OCI-LY1 (cell line): ENCODE data around the gene KAT6B.

ENCODE experiments used
- EZH2 ChIP-seq: fragments of 200-600 bp; sonication (generic), shearing (Covaris generic); IDR thresholded peaks from 2 replicates; pipeline ENCODE4 v1.8.0; 2017; ENCODE audit warnings: borderline replicate concordance, mixed run types, mild to moderate bottlenecking, antibody characterized with exemption, low read length, moderate library complexity, mixed read lengths
- TF ChIP-seq, protein P1 (sequence below): fragments of 200-600 bp; sonication (generic), shearing (Covaris generic); IDR thresholded peaks from 2 replicates; pipeline ENCODE4 v1.5.1; 2017; ENCODE audit warnings: mild to moderate bottlenecking, antibody characterized with exemption, low read length, moderate library complexity, mixed read lengths

DNA sequence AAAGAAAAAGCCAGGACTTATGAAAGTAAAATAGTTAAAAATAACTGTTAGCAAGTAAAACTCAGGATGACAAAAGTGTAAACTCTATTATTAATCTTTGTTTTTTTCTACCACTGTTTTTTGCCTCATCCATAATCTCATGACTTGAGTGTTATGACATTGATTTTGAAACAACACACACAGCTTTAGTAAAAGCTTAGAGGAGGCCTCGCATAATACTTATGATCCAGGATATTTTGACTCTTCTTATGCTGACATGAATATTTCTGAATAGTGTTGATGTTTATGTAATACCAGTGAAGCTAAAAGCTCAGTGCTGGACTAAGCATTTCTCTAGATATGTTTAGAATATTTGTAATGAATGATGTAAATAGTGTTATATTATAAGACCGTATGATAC is 10.5 kb downstream of the KAT6B start:
- TF ChIP-seq EZH2 = no peak
- TF ChIP-seq, protein P1, sequence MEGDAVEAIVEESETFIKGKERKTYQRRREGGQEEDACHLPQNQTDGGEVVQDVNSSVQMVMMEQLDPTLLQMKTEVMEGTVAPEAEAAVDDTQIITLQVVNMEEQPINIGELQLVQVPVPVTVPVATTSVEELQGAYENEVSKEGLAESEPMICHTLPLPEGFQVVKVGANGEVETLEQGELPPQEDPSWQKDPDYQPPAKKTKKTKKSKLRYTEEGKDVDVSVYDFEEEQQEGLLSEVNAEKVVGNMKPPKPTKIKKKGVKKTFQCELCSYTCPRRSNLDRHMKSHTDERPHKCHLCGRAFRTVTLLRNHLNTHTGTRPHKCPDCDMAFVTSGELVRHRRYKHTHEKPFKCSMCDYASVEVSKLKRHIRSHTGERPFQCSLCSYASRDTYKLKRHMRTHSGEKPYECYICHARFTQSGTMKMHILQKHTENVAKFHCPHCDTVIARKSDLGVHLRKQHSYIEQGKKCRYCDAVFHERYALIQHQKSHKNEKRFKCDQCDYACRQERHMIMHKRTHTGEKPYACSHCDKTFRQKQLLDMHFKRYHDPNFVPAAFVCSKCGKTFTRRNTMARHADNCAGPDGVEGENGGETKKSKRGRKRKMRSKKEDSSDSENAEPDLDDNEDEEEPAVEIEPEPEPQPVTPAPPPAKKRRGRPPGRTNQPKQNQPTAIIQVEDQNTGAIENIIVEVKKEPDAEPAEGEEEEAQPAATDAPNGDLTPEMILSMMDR = no peak
